Measurements from ENCODE around the gene NAALADL2.

DNA sequence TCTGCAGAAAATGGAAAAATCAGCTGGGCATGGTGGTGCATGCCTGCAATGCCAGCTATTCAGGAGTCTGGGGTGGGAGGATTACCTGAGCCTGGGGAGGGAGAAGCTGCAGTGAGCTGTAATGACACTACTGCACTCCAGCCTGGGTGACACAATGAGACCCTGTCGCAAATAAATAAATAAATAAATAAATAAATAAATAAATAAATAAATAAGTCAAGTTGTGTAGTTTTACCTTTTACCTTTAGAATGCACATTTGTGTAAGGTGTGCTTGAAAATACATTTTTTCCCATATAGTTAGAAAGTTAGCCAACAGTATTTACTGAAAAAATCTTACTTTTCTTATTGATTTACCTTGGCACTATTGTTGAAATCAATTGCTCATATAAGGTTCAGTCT is 515.6 kb downstream of the NAALADL2 start:
- TF ChIP-seq, protein P1, sequence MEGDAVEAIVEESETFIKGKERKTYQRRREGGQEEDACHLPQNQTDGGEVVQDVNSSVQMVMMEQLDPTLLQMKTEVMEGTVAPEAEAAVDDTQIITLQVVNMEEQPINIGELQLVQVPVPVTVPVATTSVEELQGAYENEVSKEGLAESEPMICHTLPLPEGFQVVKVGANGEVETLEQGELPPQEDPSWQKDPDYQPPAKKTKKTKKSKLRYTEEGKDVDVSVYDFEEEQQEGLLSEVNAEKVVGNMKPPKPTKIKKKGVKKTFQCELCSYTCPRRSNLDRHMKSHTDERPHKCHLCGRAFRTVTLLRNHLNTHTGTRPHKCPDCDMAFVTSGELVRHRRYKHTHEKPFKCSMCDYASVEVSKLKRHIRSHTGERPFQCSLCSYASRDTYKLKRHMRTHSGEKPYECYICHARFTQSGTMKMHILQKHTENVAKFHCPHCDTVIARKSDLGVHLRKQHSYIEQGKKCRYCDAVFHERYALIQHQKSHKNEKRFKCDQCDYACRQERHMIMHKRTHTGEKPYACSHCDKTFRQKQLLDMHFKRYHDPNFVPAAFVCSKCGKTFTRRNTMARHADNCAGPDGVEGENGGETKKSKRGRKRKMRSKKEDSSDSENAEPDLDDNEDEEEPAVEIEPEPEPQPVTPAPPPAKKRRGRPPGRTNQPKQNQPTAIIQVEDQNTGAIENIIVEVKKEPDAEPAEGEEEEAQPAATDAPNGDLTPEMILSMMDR (IDR thresholded peaks at IDR 0.05), result no peak
- TF ChIP-seq POLR2A (IDR thresholded peaks at IDR 0.05), result no peak
